Sigmoid colon (tissue), 7 donors: ENCODE results near the gene DOCK3. TPM values are rescaled to one million over a fixed set of nuclear protein-coding genes. Genes with fewer than 3 reads are reported as not detected.

Source experiments
- DNase-seq: peaks from one replicate; pipeline ENCODE4 v3.0.0-alpha.2; 2019
- H3K27ac ChIP-seq, 4 donors: fragments of 200-600 bp; sonication (generic); one replicate each; pipeline ENCODE4 v1.5.1; 2016 to 2019; ENCODE audit warnings: mild to moderate bottlenecking in 1 of 4
- H3K27me3 ChIP-seq, 3 donors: fragments of 200-600 bp; sonication (generic); one replicate each; pipeline ENCODE4 v1.5.1; 2019; ENCODE audit warnings: mild to moderate bottlenecking in 1 of 3
- H3K36me3 ChIP-seq, 4 donors: fragments of 200-600 bp; sonication (generic); one replicate each; pipeline ENCODE4 v1.5.1; 2016 to 2019
- H3K4me1 ChIP-seq, 4 donors: fragments of 200-600 bp; sonication (generic); one replicate each; pipeline ENCODE4 v1.5.1; 2017 to 2019
- H3K4me3 ChIP-seq, 4 donors: fragments of 200-600 bp; sonication (generic); one replicate each; pipeline ENCODE4 v1.5.1; 2017 to 2019; ENCODE audit warnings: mild to moderate bottlenecking in 2 of 4, moderate library complexity in 1 of 4
- H3K9me3 ChIP-seq, 4 donors: fragments of 200-600 bp in 3 of 4; sonication (generic) in 3 of 4; one replicate each; pipeline versions ENCODE4 v1.5.1 to v1.6.1; 2013 to 2019
- EP300 ChIP-seq, 4 donors: sonication (generic); formaldehyde crosslinking; IDR thresholded peaks; one replicate each; pipeline ENCODE4 v1.6.1; 2017; ENCODE audit warnings: antibody characterized with exemption in 4 of 4
- POLR2A ChIP-seq, 2 donors: fragments of 450-650 bp; IDR thresholded peaks; one replicate each; pipeline ENCODE4 v1.6.1; 2016; ENCODE audit warnings: antibody characterized with exemption in 2 of 2, mild to moderate bottlenecking in 2 of 2, moderate library complexity in 2 of 2
- POLR2AphosphoS5 ChIP-seq, 4 donors: sonication (generic); formaldehyde crosslinking; IDR thresholded peaks; one replicate each; pipeline ENCODE4 v1.6.1; 2017; ENCODE audit warnings: antibody characterized with exemption in 4 of 4
- WGBS, 2 donors: extraction: QIAGEN DNeasy Blood & Tissue Kit; methylation state at CpG; one replicate each; pipeline ENCODE4 v1.1.7; 2013; 5-methylcytosine and 5-hydroxymethylcytosine counted together
- intact Hi-C: fragments of 100-400 bp; cut with DNase I; formaldehyde crosslinking; loops from one replicate; pipeline ENCODE4 v1.15.1; 2023
- polyA plus RNA-seq, 3 donors: library from polyadenylated mRNA; stranded (reverse); fragments of 200-250 nt; gene quantifications; one replicate each; pipeline ENCODE4 v1.2.3, GENCODE V29; 2013
- total RNA-seq, 4 donors: library from RNA; depleted of rRNA; stranded (reverse); fragments of >200 nt; gene quantifications; one replicate each; pipeline ENCODE4 v1.1.0, GENCODE V29; 2016
- TF ChIP-seq, protein P1 (sequence below), 4 experiments: fragments of 450-650 bp in 3 of 4; fragments of 200-600 bp in 1 of 4; IDR thresholded peaks; one replicate each; pipeline ENCODE4 v1.5.1; 2016 to 2019; ENCODE audit warnings: antibody characterized with exemption in 4 of 4, mild to moderate bottlenecking in 3 of 4, moderate library complexity in 2 of 4
- donor health status: healthy with polysubstance abuse.
- donor health status: Bipolar disorder and iron deficiency.
- donor health status: healthy.

Gene DOCK3
- total and polyA plus RNA-seq, 7 donors, result 0.25 to 4.4 (median 3.3) TPM; not detected in 2

DNA sequence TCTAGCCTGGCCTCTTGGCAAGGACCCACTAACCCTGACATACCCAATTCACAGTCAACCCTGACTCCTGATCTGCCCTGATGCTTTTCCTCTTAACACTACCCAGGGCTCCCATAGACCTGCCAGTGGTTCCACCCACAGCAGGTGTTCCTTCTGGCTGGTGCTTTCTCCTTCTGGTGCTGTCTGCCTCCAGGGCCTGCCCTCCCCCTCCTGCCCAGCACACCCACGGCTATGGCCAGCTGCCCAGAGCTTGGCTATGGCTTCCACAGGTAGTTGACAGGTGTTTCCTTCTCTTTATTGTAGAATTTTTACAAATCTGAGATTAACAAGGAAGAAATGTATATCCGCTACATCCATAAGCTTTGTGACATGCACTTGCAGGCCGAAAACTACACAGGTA is 663.9 kb downstream of the DOCK3 start:
- TF ChIP-seq EP300 (IDR thresholded peaks at IDR 0.05) (no peak), POLR2A (IDR thresholded peaks at IDR 0.05) (no peak), POLR2AphosphoS5 (IDR thresholded peaks at IDR 0.05) (no peak)
- TF ChIP-seq, protein P1, sequence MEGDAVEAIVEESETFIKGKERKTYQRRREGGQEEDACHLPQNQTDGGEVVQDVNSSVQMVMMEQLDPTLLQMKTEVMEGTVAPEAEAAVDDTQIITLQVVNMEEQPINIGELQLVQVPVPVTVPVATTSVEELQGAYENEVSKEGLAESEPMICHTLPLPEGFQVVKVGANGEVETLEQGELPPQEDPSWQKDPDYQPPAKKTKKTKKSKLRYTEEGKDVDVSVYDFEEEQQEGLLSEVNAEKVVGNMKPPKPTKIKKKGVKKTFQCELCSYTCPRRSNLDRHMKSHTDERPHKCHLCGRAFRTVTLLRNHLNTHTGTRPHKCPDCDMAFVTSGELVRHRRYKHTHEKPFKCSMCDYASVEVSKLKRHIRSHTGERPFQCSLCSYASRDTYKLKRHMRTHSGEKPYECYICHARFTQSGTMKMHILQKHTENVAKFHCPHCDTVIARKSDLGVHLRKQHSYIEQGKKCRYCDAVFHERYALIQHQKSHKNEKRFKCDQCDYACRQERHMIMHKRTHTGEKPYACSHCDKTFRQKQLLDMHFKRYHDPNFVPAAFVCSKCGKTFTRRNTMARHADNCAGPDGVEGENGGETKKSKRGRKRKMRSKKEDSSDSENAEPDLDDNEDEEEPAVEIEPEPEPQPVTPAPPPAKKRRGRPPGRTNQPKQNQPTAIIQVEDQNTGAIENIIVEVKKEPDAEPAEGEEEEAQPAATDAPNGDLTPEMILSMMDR (IDR thresholded peaks at IDR 0.05), result no peak
- intact Hi-C loops, result no loop called here

DNA sequence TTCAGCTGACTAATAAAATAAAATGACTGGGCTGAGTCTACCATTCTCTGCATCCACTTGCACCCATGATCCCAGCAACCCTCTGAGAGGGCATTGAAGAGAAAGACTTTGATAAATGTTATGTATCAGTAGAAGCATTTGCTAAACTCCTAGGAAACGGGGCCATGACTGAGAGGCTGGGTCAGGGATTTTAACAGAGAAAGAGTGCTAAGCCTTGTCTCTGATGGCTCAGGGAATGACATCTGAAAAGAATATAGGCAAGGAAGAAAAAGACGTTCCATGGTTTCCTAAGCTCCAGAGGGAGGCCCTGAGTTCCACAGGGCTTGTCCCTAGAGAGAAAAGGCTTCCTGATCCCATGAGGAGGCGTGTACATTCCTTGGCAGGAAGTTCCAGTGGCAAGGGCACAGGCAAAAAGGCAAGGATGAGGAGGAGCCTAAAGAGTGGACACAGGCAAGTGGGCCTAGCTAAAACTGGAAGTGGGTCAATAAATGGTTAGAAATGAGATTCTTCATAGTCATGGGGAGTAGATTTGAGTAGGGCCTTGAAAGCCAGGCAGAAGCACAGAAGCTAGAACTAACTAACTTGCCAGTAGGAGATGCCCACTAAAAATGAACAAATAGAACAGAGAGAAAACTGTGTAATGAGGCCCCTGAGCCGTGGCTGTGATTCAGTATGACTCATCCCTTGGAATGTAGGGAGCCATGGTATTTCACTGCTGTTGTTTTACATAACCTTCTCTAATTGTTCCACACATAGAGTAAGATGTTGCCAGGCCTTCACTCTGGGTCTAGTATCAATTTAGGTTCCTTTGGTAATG is 665.5 kb downstream of the DOCK3 start:
- H3K9me3 ChIP-seq, result no peaks in the 10 kb centered on the region
- DNase-seq, result peak; percentile 66
- intact Hi-C loops, result no loop called here
- WGBS, 2 donors, result 63 to 69% methylated on average over 4 of the region's 4 CpGs
- no peak for TF ChIP-seq EP300 (IDR thresholded peaks at IDR 0.05)
- TF ChIP-seq, protein P1 (IDR thresholded peaks at IDR 0.05), result no peak
- TF ChIP-seq POLR2A (IDR thresholded peaks at IDR 0.05), result no peak
- no peak for TF ChIP-seq POLR2AphosphoS5 (IDR thresholded peaks at IDR 0.05)
- H3K36me3 ChIP-seq, result no peaks in the 10 kb centered on the region
- peaks cover 0 to 24% (median 19%) of the 10 kb centered on the region in 4 donors for H3K4me1 ChIP-seq
- H3K4me3 ChIP-seq, result no peak overlapping the region
- H3K27me3 ChIP-seq, result no peaks in the 10 kb centered on the region
- H3K27ac ChIP-seq, result peak overlapping the region; percentile 58 to 83 (median 70)

More for the DNA sequence above, 663.9 kb downstream of the DOCK3 start:
- Histone ChIP-seq H3K9me3 (no peaks in the 10 kb centered on the region), H3K4me3 (no peak overlapping the region), H3K27ac (no peak overlapping the region), H3K36me3 (no peaks in the 10 kb centered on the region), H3K4me1 (peaks cover 0 to 24% (median 19%) of the 10 kb centered on the region in 4 donors), H3K27me3 (no peaks in the 10 kb centered on the region)
- peak; percentile 14 for DNase-seq
- 38 to 69% methylated on average over 3 of the region's 3 CpGs for WGBS, 2 donors

DNA sequence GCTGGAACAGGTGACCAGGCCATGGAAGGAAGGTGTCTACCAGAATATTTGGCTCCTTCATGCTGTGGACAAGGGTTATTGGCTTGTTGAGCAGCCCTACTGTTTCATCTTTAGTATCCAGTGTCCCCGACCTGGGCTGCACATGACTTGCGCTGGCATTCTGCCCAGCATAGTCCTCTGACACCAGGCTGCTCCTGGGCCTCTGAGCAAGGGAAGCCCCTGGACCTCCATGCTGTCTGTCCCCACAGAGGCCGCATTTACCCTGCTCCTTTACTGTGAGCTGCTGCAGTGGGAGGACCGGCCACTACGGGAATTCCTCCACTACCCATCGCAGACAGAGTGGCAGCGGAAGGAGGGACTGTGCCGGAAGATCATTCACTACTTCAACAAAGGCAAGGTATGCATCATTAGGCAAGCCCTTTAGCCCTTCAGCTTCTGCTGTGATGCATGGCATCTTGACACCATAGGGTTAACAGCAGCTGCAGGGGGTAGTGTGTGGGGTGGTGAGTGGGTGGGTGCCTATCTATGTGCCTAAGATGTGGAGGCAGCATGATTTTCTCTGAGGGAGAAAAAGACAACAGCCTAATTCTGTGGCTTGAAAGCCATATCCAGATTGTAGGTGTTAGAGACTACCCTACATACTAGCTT is 666.4 kb downstream of the DOCK3 start:
- WGBS, 2 donors, result 90 to 91% methylated on average over 8 of the region's 8 CpGs
- H3K27ac ChIP-seq, result peak overlapping the region; percentile 58 to 83 (median 70)
- peak; percentile 64 for DNase-seq

DNA sequence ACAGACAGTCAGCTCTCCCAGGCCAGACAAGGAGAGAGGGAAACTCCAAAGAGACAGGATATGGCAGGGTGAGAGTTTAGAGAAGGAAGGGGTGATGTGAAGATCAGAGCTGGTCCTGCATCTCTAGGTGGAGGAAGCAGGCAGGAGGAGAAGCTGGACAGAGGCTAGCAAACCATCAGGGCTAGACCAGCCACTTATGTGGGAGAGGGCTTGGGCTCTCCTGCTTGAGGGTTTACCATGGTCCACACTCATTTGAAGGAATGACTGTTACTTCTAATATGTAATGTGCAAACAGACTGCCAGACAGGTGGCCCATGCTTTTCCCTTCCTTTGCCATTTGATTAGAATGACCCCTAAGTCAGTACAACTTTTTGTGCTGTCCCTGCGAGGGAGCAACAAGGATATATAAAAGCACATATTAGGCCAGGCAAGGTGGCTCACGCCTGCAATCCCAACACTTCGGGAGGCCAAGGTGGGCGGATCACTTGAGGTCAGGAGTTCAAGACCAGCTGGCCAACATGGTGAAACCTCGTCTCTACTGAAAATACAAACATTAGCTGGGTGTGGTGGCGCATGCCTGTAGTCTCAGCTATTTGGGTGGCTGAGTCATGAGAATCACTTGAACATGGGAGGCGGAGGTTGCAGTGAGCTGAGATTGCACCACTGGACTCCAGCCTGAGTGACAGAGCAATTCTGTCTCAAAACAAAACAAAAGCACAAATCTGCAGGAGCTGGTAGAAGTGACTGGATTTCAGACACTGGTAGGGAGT is 669.4 kb downstream of the DOCK3 start:
- 67 to 82% methylated on average over 7 of the region's 7 CpGs for WGBS, 2 donors
- Histone ChIP-seq H3K27me3 (no peaks in the 10 kb centered on the region), H3K4me1 (peaks cover 0 to 19% (median 16%) of the 10 kb centered on the region in 4 donors), H3K9me3 (no peaks in the 10 kb centered on the region), H3K4me3 (no peak overlapping the region), H3K27ac (no peak overlapping the region), H3K36me3 (no peaks in the 10 kb centered on the region)
- peak; percentile 47 for DNase-seq
- no peak for TF ChIP-seq POLR2AphosphoS5 (IDR thresholded peaks at IDR 0.05)
- TF ChIP-seq POLR2A (IDR thresholded peaks at IDR 0.05), result no peak
- TF ChIP-seq, protein P1 (IDR thresholded peaks at IDR 0.05), result no peak
- TF ChIP-seq EP300 (IDR thresholded peaks at IDR 0.05), result no peak
- intact Hi-C loops, result no loop called here

More for the DNA sequence above, 666.4 kb downstream of the DOCK3 start:
- Histone ChIP-seq H3K27me3 (no peaks in the 10 kb centered on the region), H3K4me1 (peaks cover 0 to 24% (median 19%) of the 10 kb centered on the region in 4 donors), H3K36me3 (no peaks in the 10 kb centered on the region), H3K4me3 (no peak overlapping the region), H3K9me3 (no peaks in the 10 kb centered on the region)
- intact Hi-C loops, result no loop called here
- TF ChIP-seq POLR2A (IDR thresholded peaks at IDR 0.05) (no peak), EP300 (IDR thresholded peaks at IDR 0.05) (no peak), POLR2AphosphoS5 (IDR thresholded peaks at IDR 0.05) (no peak)
- TF ChIP-seq, protein P1 (IDR thresholded peaks at IDR 0.05), result no peak
